Activated naive CD4-positive, alpha-beta T cell (primary cell): ENCODE data around the gene PPM1G.
"Not testable (repeated sequence)": the region's sequence is repeated elsewhere in the genome, so short reads cannot be mapped to it uniquely, and the experiment has no call there.

ENCODE experiments used
- DNase-seq, 4 experiments: peaks; one replicate each; lab custom pipeline; 2025; lab: John Stamatoyannopoulos, UW

PPM1G gene

GRCh38 chr2:27375513-27376099 is 33.8 kb downstream of the PPM1G start:
- no peak for DNase-seq

- DNase-seq, result no peak
Measured at GRCh38 chr2:27373567-27373966, 35.8 kb downstream of the PPM1G start.

GRCh38 chr2:27372937-27373336 is 36.5 kb downstream of the PPM1G start:
- DNase-seq, result no peak

- peak in 1 of 4 experiments; percentile 34 for DNase-seq
Measured at GRCh38 chr2:27370816-27371620, 38.4 kb downstream of the PPM1G start.

GRCh38 chr2:27370026-27370815 is 39.2 kb downstream of the PPM1G start, which contains the start of the genes EIF2B4 and SNX17:
Gene EIF2B4 (minus strand): TSS chr2:27370338. CDS start chr2:27370314, 24 bp downstream.
Gene SNX17 (plus strand): TSS chr2:27370616. CDS start chr2:27370744, 128 bp downstream.
- peak; percentile 96 to 99 (median 98) for DNase-seq

- DNase-seq, result peak in 1 of 4 experiments; percentile 62
Measured at GRCh38 chr2:27369471-27370025, 39.8 kb downstream of the PPM1G start.

GRCh38 chr2:27363933-27364332 is 45.5 kb downstream of the PPM1G start:
- DNase-seq, result no peak

GRCh38 chr2:27362678-27363420 is 46.5 kb downstream of the PPM1G start:
- no peak for DNase-seq

- DNase-seq, result peak; percentile 80 to 91 (median 86)
Measured at GRCh38 chr2:27356382-27357181, 52.8 kb downstream of the PPM1G start, which contains the start of gene GTF3C2. Gene GTF3C2 (minus strand): TSS chr2:27356764. CDS start chr2:27343554, 13,210 bp downstream.

GRCh38 chr2:27356056-27356381 is 53.4 kb downstream of the PPM1G start:
- peak in 1 of 4 experiments; percentile 48 for DNase-seq

GRCh38 chr2:27354597-27354927 is 54.8 kb downstream of the PPM1G start:
- DNase-seq, result no peak

GRCh38 chr2:27353762-27354596 is 55.4 kb downstream of the PPM1G start:
- DNase-seq, result no peak

GRCh38 chr2:27353386-27353761 is 56.0 kb downstream of the PPM1G start:
- DNase-seq, result not testable (repeated sequence)

GRCh38 chr2:27351802-27352598 is 57.4 kb downstream of the PPM1G start:
- no peak for DNase-seq

- no peak for DNase-seq
Measured at GRCh38 chr2:27350106-27350693, 59.2 kb downstream of the PPM1G start.

GRCh38 chr2:27347641-27348040 is 61.8 kb downstream of the PPM1G start:
- DNase-seq, result no peak

GRCh38 chr2:27336173-27336572 is 73.2 kb downstream of the PPM1G start:
- no peak for DNase-seq

GRCh38 chr2:27335311-27335710 is 74.1 kb downstream of the PPM1G start:
- no peak for DNase-seq
